ENCODE results near the gene HELQ. TPM values are rescaled to one million over a fixed set of nuclear protein-coding genes. Genes with fewer than 3 reads are reported as not detected.
"Not testable (repeated sequence)": the region's sequence is repeated elsewhere in the genome, so short reads cannot be mapped to it uniquely, and the experiment has no call there.

HELQ gene, protein sequence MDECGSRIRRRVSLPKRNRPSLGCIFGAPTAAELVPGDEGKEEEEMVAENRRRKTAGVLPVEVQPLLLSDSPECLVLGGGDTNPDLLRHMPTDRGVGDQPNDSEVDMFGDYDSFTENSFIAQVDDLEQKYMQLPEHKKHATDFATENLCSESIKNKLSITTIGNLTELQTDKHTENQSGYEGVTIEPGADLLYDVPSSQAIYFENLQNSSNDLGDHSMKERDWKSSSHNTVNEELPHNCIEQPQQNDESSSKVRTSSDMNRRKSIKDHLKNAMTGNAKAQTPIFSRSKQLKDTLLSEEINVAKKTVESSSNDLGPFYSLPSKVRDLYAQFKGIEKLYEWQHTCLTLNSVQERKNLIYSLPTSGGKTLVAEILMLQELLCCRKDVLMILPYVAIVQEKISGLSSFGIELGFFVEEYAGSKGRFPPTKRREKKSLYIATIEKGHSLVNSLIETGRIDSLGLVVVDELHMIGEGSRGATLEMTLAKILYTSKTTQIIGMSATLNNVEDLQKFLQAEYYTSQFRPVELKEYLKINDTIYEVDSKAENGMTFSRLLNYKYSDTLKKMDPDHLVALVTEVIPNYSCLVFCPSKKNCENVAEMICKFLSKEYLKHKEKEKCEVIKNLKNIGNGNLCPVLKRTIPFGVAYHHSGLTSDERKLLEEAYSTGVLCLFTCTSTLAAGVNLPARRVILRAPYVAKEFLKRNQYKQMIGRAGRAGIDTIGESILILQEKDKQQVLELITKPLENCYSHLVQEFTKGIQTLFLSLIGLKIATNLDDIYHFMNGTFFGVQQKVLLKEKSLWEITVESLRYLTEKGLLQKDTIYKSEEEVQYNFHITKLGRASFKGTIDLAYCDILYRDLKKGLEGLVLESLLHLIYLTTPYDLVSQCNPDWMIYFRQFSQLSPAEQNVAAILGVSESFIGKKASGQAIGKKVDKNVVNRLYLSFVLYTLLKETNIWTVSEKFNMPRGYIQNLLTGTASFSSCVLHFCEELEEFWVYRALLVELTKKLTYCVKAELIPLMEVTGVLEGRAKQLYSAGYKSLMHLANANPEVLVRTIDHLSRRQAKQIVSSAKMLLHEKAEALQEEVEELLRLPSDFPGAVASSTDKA
- total RNA-seq (2014; rRNA removed; shearing (Covaris generic)) = 8.8 and 12.5 TPM in 2 replicates

DNA sequence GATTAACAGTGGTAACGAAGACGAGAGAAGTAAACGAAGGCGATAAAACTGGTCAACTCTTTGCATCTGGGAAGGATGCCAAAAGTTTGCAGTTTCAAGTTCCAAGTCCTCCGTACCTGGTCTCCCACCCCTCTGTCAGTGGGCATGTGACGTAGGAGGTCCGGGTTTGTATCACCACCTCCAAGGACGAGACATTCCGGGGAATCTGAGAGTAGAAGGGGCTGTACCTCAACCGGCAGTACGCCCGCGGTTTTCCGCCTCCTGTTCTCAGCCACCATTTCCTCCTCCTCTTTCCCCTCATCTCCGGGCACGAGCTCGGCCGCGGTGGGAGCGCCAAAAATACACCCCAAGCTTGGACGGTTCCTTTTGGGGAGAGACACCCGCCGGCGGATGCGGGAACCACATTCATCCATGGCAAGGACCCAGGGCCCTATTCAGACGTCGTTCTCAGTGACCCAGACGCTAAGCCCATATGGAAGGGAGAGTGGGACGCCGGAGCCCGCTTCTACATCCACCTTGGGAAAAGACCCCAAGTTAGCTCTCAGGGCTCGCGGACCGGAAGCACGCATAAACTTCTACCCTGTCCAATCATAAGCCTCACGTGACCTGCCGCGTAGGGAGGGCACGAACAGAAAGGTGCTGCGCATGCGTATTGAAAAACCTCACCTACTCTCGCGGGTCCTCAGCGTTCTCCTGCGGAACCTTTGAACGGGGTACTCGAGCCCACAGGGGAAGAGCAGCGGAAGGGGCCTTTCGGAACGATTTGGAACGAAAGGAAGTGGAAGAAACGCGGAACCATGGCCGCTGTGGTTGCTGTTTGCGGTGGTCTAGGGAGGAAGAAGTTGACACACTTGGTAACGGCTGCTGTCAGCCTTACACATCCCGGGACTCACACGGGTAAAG, at the start of gene HELQ, which contains the start of gene MRPS18C:
Gene HELQ, minus strand, starts transcription at position 543 of the 903 bp plus-strand sequence. Its CDS starts 130 bp downstream, at position 413.
Gene MRPS18C, plus strand, starts transcription at position 778 of the 903 bp plus-strand sequence. Its CDS starts 20 bp downstream, at position 798.
- peak; percentile 99 for DNase-seq (ENCODE audit: low spot score)

DNA sequence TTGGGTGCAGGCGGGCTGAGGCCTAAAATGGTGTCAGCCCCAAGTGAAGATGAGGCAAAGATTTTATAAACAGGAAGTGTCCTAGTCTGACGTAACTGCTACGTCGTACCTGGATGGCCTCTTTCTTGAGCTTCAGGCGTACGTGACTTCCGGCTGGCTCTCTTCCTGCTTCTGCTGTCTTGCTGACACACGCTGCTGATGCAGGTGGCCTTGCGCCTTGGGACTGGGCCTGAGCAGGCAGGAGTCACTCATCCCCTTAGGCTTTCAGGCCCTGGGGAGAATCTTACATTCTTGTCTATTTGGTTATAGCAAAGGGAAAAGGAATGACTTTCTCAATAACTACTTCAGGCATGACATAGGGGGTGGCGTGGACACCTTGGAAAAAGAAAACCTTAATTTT, 49.4 kb upstream of the HELQ start:
- no peak for DNase-seq (ENCODE audit: low spot score)

- DNase-seq (ENCODE audit: low spot score) = no peak
Observed at GRCh38 chr4:83504503-83504902, 48.9 kb upstream of the HELQ start.

- no peak for DNase-seq (ENCODE audit: low spot score)
Observed at GRCh38 chr4:83503974-83504373, 48.4 kb upstream of the HELQ start.

- not testable (repeated sequence) for DNase-seq (ENCODE audit: low spot score)
Observed at GRCh38 chr4:83501671-83502070, 46.0 kb upstream of the HELQ start.

DNA sequence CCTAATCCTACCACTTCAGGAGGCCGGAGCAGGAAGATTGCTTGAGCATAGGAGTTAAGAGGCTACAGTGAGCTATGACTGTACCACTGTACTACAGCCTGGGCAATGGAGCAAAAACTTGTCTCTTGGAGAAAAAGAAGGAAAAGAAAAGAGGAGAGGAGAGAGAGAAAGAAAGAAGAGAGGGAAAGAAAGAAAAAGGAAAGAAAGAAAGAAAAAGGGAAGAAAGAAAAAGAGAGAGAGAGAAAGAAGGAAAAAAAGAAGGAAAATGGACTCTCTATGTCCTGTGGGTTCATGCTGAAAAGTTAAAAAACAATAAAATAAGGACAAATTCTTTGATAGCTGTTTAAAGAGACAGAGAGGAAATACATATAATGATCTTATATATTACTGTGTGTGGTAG, 42.6 kb upstream of the HELQ start:
- DNase-seq (ENCODE audit: low spot score) = no peak

- not testable (repeated sequence) for DNase-seq (ENCODE audit: low spot score)
Observed at GRCh38 chr4:83496085-83496917, 40.7 kb upstream of the HELQ start.

DNA sequence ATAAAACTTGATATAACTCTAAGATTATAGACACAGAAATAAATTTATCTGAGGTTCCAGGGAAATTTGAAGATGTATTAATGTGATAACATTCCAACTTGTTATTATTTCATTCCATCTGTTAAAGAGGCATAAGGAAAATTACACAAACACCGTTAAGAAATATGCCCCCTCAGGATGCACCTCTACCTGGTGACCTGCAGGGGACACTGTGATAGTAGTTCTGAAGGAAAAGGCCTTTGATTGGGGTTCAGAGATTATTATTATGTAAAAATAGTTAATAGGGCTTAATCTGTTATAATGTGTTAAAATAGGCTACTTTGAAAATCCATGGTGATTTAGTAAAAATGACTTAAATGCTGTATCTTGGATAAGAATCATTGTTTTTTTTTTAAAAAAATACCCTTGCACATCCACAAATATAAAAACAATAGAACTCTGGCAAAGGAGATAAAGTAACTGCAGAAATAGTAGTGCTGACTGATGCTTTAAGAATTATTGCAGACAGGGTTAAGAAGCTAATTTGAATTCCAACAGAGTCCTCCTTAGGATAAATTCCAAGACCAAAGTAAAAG, 35.3 kb upstream of the HELQ start:
- no peak for DNase-seq (ENCODE audit: low spot score)

- DNase-seq (ENCODE audit: low spot score) = no peak
Observed at GRCh38 chr4:83489711-83490326, 34.2 kb upstream of the HELQ start.

DNA sequence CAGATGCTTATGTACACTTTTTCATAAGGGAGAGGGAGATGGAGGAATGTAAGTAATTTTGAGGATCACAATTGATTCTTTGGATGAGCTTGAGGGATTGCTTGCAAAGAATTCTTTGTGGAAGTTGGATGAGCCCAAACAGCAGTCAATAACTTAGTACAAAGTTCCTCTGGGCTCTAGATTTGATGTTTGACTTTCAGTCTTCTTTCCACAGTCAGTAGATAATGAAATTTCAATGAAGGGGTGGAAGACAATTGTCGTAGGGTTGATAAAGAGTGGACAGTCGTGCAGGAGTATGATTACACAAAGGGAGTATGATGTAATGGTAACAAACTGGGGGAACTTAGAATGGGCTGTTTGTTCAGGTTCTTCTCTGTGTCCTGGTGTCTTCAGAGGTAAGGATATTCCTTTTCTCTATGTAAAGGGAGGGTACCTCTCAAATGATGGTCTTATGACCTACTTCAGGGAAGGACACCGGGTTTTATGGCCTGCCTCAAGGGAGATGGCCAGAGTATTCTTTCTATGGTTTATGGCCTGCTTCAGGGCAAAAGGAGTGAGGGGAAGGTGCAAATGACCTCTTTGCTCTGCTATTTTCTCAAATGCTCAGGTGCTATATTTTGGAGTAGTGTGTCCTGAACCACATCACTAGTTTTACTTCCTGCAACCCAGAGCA, 31.0 kb upstream of the HELQ start:
- DNase-seq (ENCODE audit: low spot score) = no peak

DNA sequence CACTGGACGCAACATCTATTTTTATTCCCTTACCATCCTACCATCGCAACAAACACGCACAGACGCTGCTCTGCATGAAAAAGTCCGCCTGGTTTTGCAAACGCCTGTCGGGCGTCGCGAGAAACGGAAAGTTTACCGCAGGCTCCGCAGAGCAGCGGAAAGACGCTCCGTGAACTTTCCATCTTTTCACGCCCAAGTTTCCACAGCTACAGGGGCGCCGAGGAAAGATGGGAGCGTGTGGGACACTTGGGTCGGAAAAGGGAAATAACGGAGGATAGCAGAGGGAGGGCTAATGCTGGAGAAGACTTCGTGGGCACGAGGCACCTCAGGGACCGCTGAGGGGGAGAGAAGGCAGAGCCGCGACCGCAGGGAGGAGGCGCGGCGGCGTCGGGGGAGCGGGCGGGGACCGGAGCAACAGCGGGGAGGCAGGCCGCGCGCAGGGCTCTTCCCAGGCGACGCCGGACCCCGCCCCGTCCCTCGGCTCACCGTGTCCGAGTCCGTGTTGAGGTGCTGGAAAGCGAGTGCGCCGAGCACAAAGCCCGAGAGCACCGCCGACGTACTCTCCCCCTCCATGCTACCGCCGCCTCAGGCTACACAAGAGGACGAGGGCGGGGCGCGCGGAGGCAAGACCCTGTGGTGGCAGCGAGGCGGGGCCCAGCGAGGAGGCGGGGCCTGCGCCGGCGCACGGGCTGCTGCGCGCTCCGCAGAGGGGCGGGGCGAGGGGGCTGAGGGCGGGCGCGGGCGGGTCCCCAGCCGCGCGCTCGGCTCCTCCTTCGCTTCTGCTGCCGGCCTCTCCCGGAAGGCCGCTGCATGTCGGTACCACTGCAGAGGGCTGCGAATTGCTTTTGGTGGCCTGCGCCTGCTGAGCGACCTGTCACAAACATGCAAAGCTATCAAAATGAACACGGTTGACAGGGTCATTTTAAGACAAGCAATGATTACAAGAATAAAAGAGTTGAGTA, 29.2 kb upstream of the HELQ start, which contains the start of gene ABRAXAS1:
Gene ABRAXAS1, minus strand, starts transcription at position 601 of the 962 bp plus-strand sequence. Its CDS starts 28 bp downstream, at position 573.
- DNase-seq (ENCODE audit: low spot score) = peak; percentile 95

GRCh38 chr4:83473966-83474365, 18.3 kb upstream of the HELQ start:
- DNase-seq (ENCODE audit: low spot score) = no peak

DNA sequence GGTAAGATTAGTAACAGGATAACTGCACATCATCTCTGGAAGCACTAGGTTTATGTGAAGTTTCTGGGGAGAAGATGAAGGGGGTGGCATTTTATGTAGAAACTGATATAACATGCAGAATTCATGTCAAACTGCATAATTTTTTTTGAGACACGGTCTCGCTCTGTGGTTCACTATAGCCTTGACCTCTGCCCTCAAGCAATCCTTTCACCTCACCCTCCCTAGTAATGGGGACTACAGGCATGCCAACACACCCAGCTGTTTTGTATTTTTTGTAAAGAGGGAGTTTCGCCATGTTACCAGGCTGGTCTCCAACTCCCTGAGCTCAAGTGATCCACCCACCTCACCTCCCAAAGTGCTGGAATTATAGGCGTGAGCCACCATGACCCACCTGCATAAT, 17.8 kb upstream of the HELQ start:
- no peak for DNase-seq (ENCODE audit: low spot score)

- no peak for DNase-seq (ENCODE audit: low spot score)
Observed at GRCh38 chr4:83456184-83456501, 520 bp upstream of the HELQ start.

DNA sequence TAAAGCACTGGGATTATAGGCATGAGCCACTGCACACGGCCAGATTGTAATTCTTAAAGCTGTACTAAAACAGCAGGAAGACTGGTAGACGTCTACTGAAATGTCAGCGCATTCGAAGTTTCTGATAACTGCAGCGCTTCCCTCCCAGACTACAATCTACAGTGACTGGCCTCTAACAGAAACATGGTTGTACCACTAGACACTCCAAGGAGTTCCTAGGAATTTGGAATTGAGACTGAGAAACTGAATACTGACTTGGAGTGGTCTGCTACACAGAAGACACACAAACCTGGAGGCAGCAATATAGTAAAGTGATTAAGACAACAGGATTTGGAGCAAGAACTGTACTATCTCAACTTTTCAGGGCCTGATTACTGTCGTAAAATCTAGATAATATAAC, 937 bp downstream of the HELQ start:
- no peak for DNase-seq (ENCODE audit: low spot score)

DNA sequence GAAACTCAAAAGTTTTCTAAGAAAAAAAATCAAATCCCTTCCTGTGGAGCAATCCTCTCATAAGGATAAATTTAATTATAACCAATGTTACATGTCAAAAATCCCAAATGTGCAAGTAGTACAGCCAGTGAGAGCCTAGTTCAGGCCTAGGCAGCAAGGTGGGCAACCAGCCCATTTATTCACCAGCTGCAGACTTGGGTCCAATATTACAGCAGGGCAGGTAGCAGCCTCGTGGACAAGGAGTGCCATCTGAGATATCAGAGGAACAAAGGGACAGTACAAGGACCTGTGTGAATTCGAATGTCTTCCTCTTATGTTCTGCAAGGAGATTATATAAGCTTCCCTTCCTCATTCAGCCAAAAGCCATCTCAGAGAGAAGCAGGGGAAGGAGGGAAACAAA, 6.6 kb downstream of the HELQ start:
- DNase-seq (ENCODE audit: low spot score) = no peak

DNA sequence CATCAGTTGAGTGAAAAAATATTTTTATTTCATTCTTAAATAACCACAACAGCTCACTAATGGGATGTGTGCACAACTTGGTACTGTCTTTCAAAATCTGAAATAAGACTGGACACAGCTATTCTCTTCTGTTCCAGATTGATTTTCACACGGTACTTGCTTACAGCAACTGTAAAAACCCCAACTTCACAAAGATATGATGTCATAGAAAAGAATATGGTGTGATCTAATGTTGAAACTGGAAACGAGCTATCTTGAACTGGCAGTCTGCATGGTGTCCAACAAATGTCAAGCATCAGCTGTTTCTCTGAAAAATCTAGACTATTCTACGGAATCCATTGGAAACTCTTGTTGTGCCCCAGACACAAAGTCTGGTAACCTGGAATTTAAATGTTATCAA, 14.7 kb downstream of the HELQ start:
- no peak for DNase-seq (ENCODE audit: low spot score)
